ENCODE measurements around the gene SEC11C.
"Not testable (repeated sequence)": the region's sequence is repeated elsewhere in the genome, so short reads cannot be mapped to it uniquely, and the experiment has no call there.

The SEC11C gene

DNA sequence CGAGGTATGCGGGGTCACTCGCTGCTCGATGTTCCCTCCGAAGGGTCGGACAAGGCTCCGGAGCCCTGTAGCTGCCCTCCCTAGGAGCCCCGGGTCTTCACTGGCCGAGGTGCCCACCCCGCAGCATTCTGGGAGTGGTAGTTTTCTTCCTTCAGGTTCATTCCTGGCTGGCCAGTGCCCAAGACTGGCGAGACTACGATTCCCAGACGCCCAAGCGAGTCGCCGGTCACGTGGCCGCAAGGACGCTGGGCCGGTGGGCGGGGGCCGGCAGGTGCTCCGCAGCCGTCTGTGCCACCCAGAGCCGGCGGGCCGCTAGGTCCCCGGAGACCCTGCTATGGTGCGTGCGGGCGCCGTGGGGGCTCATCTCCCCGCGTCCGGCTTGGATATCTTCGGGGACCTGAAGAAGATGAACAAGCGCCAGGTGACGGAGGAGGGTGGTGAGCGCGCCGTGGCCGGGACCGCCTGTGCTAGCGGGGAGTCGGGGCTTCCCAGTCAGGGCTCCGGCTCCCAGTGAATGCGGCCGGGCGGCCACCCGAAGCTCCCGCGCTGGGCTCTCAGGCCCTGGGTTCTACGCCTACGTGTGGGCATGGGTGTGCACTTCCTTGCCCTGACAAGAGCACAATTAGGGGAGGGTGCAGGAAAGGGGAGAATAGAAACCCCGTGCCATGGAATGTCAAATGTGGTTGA is at the start of gene SEC11C:
Gene SEC11C, plus strand, starts transcription at position 270 of the 687 bp plus-strand sequence. Its CDS starts 65 bp downstream, at position 335.
- peak; percentile 83 to 92 for DNase-seq (ENCODE audit: low read depth in 2 of 2, low spot score in 1 of 2)

DNA sequence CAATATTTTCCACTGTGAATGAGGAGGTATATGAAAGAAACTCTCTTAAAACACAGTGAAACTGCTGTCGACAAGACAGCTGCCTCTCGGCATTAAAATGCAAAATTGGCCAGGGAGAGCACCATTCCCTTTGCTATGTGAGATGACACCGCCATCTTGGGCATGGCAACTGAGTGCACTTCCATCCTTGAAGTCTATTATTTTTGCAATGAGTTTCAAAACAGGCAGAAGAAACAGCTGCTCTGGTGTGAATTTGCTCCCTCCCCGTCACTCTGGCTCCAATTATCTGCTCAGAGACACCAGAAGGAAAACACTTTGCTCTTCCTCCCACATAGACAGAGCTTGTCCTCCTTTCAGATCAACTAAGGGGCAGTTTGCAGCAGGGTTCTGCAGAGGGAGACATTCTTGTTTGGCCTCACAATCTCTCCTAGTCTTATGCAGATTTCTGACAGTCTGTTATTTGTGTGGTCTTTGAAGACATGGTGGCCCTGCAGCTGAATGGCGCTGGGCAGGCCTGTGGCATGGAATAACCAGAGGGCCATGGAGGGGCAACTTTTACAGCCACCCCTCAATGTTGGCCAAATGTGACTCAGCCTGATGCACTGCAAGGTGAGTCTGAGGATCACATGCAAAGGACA is 48.6 kb upstream of the SEC11C start:
- no peak for DNase-seq (ENCODE audit: low read depth in 2 of 2, low spot score in 1 of 2)

DNA sequence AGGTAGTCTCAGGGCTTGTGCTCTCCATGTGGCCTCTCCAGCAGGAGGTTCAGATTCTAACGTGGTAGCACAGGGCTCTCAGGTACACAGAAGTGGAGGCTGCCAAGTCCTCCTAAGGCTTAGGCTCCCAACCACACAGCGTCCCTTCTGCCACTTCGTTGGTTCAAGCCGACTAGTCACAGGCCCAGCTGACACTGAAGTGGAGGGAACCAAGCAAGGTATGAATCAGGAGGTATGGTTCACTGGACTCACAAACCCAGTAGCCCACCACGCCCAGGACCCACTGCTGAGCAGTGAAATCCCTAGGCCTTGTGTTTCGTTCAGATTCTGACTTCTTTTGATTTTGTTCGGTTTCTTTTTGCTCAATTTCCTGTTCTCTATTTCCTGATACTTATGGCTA is 46.0 kb upstream of the SEC11C start:
- no peak for DNase-seq (ENCODE audit: low read depth in 2 of 2, low spot score in 1 of 2)

DNA sequence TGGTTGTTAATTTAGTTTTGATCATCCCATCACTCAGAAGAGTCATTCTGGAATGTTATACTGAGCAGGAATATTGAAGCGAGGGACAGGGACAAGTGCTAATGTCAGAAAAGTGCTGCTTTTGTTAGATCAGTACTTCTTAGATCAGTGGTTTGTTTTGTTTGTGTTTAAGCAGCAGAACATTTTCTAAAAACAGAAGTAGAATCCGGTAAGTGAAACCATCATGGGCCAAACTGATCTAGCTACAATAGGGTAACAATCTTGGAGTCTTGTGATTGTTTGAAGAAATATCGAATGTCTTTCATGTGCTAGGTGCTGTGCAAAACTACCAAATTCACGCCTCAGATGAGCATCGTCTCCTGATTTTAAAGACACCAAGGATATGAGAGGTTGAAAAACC is 45.1 kb upstream of the SEC11C start:
- no peak for DNase-seq (ENCODE audit: low read depth in 2 of 2, low spot score in 1 of 2)

DNA sequence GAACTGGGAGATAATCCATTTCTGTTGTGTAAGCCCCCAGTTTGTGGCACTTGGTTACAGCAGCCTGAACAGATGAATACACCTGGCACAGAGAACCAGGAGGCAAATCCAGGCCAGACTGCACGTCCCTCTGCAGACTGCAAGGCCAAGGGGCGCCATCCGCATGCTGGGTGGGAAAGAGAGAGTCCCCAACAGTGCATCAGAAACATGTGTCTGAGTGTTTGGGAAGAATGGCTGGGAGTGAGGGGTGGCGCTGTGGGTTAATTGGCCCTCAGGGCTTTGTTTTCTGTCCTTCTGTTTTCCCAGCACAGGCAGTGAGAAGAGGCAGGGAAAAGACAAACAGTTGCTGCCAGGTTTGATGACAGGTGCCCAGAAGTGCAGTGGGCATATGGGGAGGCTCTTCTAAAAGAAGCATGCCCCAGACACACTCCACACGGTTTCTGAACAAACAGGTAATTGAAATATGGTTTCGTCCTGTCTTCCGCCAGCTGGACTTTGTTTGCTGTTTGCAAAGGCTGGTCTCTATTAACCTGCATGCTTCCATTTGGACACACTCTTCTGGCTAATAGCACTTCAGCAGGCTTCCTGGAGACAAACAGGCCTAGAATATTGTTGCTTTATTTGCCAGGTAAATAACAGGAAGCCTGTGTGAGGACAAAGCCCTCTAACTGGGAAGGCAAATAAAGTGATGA is 43.4 kb upstream of the SEC11C start:
- DNase-seq (ENCODE audit: low read depth in 2 of 2, low spot score in 1 of 2): no peak

DNA sequence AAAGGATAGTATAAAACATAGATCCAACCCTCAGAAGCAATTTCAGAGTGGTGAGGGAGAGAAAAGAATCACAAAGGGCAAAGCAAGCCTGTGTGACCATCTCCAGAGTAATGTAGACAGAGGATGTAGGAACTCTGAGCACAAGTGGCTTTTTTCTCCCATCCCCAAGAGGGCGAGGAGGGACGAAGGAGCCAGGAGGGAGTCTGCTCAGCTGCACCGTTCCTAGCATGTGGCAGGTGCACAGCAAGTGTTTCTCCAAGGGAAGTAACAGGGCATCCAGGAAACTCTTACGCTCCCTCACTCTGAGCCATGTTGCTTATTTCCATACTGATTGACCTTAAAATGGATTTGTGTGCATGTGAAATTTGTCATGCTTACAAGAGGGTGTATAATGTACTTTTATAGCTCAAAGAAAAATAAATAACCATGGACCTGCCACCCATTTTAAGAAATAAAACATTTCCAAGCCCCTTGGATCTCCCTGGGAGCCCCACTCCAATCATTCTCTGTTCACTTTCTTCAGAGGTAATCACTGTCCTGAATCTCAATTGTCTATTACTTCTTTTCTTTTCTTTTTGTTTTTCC is 37.8 kb upstream of the SEC11C start:
- no peak for DNase-seq (ENCODE audit: low read depth in 2 of 2, low spot score in 1 of 2)

DNA sequence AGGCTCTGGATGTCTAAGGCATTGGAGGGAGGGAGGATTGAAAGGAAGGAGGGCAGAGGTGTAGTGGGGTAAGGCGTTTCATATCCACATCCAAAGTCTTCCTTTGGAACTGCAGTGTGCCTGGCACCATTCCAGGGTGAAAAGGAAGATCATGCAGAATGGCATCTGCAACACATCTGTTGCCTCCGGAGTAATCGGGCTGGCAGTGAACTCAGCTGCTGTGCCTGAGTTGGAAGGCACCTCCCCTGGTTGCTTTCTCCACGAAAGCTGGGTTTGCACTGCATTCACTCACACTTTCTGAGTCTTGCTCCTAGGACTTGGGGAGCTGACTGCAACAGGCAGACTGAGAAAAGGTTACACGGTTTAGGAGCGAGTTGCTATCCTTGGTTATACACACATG is 30.3 kb upstream of the SEC11C start:
- DNase-seq (ENCODE audit: low read depth in 2 of 2, low spot score in 1 of 2): no peak

DNA sequence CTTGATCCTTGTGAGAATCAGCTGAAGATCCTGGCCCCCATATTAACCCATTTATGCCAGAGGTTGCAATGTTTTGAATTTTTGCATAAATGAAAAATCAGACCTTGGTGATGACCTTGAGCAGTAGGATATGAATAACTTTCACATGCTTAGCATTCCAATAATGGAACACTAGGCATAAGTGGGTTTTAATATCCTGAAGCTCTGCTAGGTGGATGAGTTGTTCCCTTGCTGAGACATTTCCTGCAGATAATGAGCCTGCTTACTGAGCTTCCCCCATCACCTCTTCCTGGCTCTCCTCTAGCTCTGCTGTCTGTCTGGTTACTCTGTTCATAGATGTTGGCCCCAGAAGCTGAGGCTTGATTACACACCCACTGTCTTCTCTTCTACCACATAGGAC is 25.5 kb upstream of the SEC11C start:
- DNase-seq (ENCODE audit: low read depth in 2 of 2, low spot score in 1 of 2): no peak

DNA sequence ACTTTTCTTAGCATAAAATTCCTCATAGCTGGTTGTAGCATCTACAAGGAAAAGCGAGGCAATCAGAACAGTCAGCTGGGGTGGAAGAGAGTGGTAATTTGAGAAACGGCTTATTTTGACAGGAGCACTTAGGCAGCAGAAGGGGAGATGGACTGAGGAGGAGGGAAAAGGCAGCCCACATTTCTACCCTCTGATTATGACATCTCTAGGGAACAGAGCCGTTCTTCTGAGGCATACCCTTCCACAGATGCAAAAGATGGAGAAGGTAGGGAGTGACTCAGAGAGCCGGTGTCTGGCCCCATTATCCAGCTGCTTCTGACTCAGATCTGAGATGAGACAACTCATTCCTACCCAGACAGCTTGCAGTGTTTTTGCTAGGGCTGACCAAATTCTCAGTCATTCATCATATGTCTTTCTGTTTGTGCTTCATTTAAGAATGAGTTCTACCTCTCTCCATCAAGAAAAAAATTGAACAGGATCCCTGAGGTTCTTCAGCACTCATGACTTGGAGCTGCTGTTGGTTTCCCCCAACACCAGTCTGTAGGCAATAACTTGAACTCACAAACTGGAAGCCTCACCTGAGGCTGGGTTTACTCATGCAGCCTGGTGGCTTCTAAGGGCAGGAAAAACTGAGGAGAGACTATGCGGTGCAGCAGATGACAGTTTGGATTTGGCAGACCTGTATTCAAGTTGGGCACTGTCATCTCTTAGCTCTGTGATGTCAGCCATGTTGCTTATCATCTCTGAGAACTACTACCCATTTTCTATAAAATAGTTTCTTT is 15.9 kb upstream of the SEC11C start:
- DNase-seq (ENCODE audit: low read depth in 2 of 2, low spot score in 1 of 2): no peak

DNA sequence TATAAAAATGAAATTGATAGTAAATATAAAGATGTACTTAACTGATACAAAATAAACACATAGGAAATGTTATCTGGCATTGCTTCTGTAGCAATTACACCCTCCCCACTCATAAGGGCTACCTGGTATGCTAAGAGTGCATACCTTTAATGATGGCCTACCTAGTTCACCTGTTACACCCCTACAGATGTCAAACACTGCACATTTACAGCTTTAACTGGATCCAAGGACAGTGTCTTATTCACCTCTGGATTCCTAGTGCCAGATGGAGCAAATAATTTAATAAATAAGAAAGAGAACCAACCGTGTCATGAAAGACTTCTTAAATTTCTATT is 15.3 kb upstream of the SEC11C start:
- no peak for DNase-seq (ENCODE audit: low read depth in 2 of 2, low spot score in 1 of 2)

DNA sequence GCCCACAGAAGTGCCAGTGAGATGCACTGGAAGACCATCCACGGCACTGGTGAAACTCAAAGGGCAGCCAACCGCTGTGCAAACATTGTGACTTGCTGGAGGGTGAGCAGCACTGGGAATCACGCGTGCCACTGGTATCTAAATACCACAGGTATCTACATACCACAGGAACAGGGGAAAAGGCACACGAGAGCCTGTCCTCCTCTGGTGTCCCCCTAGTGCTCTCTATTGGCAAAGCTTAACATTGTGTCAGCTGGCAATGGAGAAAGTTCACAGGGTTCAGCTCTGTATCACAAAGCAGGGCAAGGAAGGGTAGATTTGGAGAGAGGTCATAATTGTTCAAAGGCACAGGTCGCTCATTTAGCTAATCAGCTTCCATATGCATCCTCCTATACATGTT is 12.6 kb upstream of the SEC11C start:
- no peak for DNase-seq (ENCODE audit: low read depth in 2 of 2, low spot score in 1 of 2)

DNA sequence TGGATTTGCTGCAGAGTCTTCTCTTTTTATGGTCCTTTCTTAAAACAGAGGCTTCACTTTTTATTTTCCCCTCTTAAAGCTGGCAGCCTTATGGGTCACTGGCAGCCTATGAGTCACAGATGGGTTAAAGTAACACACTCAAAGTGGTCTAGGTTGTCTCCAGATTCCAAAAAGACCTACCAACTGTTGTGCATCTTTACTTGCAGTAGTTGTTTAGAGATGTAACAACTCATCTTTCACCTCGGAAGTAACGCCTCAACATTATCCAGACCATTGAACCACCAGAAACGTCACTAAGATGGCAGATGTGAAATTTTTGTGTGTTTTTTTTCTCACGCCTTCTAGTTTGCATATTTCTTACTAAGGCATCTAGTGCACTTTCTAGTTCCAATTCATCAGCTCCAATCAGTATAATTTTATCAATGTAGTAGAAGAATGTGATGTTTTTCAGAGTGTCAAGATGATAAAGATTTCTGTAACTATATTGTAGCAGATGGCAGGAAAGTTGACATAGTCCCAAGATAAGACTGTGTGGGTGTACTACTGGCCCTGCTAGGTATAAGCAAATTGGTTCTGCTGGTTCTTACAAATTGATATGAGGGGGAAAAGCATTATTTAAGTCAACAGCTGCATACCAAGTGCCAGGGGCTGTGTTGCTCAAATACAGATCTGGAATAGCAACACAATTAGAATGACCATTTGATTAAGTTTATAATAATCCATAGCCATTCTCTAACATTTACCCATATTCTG is 9.6 kb upstream of the SEC11C start:
- no peak for DNase-seq (ENCODE audit: low read depth in 2 of 2, low spot score in 1 of 2)

DNA sequence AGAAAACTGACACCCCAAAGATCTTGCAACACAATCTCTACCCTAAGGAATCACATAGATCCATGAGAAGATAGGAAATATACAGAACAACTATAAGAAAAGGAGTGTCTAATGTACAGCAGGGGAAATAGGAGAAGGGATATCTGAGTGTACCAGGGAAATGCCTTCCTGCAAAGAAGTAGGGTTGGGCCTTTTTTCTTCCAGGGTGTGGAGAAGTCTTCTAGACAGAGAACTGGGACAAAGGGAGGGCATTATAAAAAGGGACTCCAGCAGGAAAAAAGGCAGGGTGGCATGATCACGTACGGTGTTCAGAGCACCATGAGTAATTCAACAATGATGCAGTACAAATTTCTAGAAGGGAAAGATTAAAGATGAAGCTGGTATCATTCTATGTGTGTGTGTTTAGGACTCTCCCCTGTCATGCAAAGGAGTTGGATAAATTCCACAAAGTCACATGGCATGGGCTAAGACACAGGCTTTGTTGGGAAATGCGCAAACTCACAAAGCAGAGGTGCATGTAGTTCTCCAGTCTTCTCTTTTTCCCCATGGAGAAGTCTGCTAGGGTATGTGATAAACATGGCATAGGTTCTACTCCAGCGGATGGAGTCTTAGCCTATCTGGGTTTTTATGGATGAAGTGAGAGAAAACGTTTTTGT is 6.7 kb upstream of the SEC11C start:
- no peak for DNase-seq (ENCODE audit: low read depth in 2 of 2, low spot score in 1 of 2)

DNA sequence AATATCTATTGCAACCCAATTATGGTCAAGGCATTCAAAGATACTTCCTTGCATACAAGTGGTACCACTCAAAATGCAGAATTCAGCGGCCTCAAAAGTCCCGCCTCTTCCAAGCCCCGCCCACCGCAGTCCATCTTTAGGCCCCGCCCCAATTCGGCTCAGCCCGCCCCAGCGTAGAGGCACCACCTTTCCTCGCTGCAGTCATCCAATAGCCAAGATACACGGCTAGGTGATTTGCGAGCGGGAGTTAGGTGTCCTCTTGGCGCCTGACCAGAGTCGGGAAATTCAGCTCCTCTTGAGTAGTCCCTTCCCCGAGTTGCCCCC is 431 bp upstream of the SEC11C start:
- peak; percentile 88 to 89 for DNase-seq (ENCODE audit: low read depth in 2 of 2, low spot score in 1 of 2)

DNA sequence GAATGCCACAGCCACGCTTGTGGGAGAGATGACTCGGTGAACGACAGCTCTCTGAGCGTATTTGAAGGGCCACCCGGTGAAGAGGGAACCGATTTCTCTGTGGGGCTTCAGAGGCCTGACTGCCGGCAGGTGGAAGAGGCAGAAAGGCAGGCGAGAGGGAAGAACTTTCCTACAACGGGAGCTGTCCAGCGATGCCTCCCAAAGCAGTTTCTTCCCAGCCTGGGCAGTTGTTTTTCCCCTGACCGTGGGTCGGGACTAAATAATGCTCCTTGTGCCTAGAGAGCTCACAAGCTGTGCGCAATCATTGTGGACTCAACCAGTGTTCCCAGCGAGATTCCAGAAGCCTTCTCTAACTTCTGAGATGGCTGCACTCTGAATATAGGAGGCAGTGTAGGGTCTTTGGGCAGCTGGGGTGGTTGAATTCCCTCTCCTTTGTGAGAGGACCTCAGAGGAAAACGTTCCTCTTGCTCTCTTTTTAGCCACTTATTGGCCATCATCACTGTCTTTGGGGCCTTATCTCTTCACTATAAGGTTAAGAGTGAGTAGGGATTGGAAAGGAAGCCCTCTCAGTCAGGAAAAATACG is 710 bp downstream of the SEC11C start:
- peak; percentile 0 to 3 for DNase-seq (ENCODE audit: low read depth in 2 of 2, low spot score in 1 of 2)

DNA sequence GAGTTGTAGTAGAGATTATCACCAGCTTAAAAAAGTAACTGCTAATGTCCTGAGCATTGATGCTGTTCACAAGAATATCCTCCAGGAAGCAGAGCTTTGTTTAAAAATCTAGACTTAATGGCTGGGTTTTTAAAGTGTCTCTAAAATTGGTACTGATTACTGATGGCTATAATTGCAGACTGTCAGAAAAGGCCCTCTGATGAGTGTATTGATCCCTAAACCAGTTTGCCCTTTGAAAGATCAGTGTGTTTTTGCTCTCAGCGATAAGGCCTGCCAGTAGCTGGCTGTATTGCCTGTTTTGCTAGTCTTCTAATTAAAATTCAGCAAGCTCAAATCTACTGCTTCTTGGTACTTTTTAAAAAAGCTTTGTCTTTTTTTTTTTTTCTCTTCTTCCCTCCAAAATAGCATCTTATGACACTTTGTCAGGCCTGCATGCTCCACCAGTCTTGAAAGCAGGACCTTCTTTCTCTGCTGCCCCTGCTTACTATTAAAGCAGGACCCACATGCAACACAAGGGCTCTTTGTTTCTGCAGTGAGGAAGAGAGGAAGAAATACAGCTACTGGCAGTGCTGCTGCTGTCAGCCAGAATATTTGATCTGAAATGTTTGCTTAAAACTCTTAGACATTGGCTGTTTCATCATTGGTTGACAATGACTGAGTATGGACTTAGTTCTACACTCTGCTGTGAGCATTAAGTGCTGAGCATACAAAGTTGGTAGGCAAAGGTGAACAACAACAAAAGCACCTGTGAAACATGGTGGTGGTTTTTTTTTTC is 1.8 kb downstream of the SEC11C start:
- no peak for DNase-seq (ENCODE audit: low read depth in 2 of 2, low spot score in 1 of 2)

DNA sequence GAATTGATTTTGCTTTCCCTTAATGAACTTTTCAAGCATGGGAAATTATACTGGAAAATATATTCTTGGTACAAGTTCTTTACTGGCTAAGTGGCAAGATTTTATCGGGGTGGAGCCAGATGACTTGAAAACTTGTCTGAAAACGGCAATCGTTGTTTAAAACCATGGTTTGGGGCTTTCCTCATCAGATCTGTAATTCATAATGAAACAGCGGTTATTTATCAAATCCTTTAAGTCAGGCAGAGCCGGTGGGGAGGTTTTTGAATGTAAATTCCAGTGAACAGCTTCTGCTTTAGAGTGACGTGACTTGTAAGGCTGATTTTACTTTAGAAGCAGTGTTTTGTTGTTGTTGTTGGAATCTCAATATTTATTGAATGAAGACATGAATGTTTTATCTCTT is 2.6 kb downstream of the SEC11C start:
- DNase-seq (ENCODE audit: low read depth in 2 of 2, low spot score in 1 of 2): no peak

DNA sequence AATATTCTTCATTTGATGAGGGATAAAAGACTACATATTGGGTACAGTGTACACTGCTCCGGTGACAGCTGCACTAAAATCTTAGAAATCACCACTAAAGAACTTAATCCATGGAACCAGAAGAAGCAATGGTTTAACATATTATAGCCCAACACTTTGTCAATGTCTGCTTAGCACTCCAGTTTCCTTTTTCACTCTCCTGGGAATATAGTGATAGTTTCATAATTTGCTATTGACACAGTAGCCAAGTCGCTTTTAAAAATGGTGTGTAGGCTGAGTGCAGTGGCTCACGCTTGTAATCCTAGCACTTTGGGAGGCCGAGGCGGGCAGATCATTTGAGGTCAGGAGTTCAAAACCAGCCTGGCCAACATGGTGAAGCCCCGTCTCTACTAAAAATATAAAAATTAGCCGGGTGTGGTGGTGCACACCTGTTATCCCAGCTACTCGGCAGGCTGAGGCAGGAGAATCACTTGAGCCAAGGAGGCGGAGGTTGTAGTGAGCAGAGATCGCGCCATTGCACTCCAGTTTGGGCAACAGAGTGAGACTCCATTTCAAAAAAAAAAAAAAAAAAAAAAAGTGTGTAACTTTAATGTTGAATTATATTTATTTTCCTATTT is 3.2 kb downstream of the SEC11C start:
- not testable (repeated sequence) for DNase-seq (ENCODE audit: low read depth in 2 of 2, low spot score in 1 of 2)

DNA sequence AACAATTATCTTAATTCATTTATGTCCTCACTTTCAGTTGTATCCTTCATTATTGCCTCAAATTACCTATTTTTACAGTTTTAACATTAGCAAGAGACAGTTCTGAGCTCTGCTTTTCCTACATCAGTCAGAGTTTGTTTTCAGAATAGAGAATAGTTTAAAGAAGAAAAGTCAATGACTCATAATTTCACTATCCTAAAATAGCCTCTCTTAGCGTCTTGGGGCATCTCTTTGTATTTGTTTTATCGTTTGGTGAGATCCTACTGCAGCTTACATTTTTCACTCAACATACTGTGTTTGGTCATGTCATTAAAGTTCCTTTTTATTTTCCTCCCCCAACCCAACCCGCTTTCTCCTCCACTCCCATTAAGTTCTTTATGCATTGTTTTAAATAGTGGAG is 3.8 kb downstream of the SEC11C start:
- DNase-seq (ENCODE audit: low read depth in 2 of 2, low spot score in 1 of 2): no peak
